Thyroid gland (tissue), 4 donors: ENCODE measurements around the gene OR51E1.

Experiments used
- POLR2A ChIP-seq, 2 donors: fragments of 450-650 bp; IDR thresholded peaks; one replicate each; pipeline ENCODE4 v1.6.1; 2017; ENCODE audit warnings: antibody characterized with exemption in 2 of 2, mild to moderate bottlenecking in 2 of 2, moderate library complexity in 1 of 2
- TF ChIP-seq, protein P1 (sequence below), 6 experiments: fragments of 200-600 bp in 3 of 6; fragments of 450-650 bp in 3 of 6; sonication (generic) in 3 of 6; IDR thresholded peaks; one replicate each; pipeline ENCODE4 v1.5.1; 2016 to 2019; ENCODE audit warnings: antibody characterized with exemption in 6 of 6, mild to moderate bottlenecking in 2 of 6, inconsistent platforms in 1 of 6, moderate library complexity in 1 of 6

GRCh38 chr11:4697585-4697984, 53.8 kb downstream of the OR51E1 start, which contains the start of gene OR51E2:
- TF ChIP-seq, protein P1, sequence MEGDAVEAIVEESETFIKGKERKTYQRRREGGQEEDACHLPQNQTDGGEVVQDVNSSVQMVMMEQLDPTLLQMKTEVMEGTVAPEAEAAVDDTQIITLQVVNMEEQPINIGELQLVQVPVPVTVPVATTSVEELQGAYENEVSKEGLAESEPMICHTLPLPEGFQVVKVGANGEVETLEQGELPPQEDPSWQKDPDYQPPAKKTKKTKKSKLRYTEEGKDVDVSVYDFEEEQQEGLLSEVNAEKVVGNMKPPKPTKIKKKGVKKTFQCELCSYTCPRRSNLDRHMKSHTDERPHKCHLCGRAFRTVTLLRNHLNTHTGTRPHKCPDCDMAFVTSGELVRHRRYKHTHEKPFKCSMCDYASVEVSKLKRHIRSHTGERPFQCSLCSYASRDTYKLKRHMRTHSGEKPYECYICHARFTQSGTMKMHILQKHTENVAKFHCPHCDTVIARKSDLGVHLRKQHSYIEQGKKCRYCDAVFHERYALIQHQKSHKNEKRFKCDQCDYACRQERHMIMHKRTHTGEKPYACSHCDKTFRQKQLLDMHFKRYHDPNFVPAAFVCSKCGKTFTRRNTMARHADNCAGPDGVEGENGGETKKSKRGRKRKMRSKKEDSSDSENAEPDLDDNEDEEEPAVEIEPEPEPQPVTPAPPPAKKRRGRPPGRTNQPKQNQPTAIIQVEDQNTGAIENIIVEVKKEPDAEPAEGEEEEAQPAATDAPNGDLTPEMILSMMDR (IDR thresholded peaks at IDR 0.05) = no peak
- no peak for TF ChIP-seq POLR2A (IDR thresholded peaks at IDR 0.05)
